Measurements from ENCODE around the gene C9orf40. TPM values are rescaled to one million over a fixed set of nuclear protein-coding genes. Genes with fewer than 3 reads are reported as not detected.

The C9orf40 gene
- total and polyA plus RNA-seq, 2 of the 4 experiments (the other 2 are of a cell fraction): 0.36 to 1.9 TPM

GRCh38 chr9:74907085-74907484, 45.6 kb downstream of the C9orf40 start:
- Histone ChIP-seq H3K79me1 (ENCODE audit: low read depth in 1 of 2, low read length in 2 of 2) (no peaks in the 10 kb centered on the region), H2BK15ac (ENCODE audit: low read depth, low read length) (no peak overlapping the region), H4K91ac (ENCODE audit: insufficient read depth, low read depth, low read length) (no peak overlapping the region), H3K36me3 (ENCODE audit: control insufficient read depth, insufficient read depth, low read length) (no peaks in the 10 kb centered on the region), H4K8ac (ENCODE audit: low read depth in 2 of 2, low read length in 2 of 2) (no peak overlapping the region), H3K14ac (replicated peaks; ENCODE audit: low read depth, low read length) (no peak overlapping the region), H3K9ac (ENCODE audit: low read depth, low read length) (no peak overlapping the region), H2BK20ac (ENCODE audit: low read depth, low read length) (no peak overlapping the region), H3K56ac (ENCODE audit: extremely low read depth, insufficient read depth, low read length) (no peak overlapping the region), H2BK5ac (ENCODE audit: low read depth, low read length, poor library complexity, severe bottlenecking) (no peak overlapping the region), H3K9me1 (ENCODE audit: insufficient read depth, low read length) (no peaks in the 10 kb centered on the region), H3K18ac (ENCODE audit: low read depth, low read length) (no peak overlapping the region), H3K4me3 (ENCODE audit: insufficient read depth, low read depth, low read length) (no peak overlapping the region), H3K23ac (ENCODE audit: low read depth, low read length) (no peak overlapping the region), H3K27me3 (ENCODE audit: control insufficient read depth, insufficient read depth, low read length) (no peaks in the 10 kb centered on the region), H3K4me2 (ENCODE audit: low read depth, low read length) (no peak overlapping the region), H3K27ac (ENCODE audit: insufficient read depth, low read length) (no peak overlapping the region), H2AFZ (replicated peaks; ENCODE audit: low read length, poor library complexity) (no peak overlapping the region), H4K5ac (ENCODE audit: low read depth, low read length) (no peak overlapping the region), H3K4ac (ENCODE audit: low read depth, low read length) (no peak overlapping the region), H2AK9ac (replicated peaks; ENCODE audit: low read depth, low read length, poor library complexity) (no peak overlapping the region), H4K20me1 (ENCODE audit: insufficient read depth, low read length) (no peaks in the 10 kb centered on the region), H2AK5ac (ENCODE audit: low read depth, low read length) (no peak overlapping the region), H2BK120ac (ENCODE audit: low read depth, low read length) (no peak overlapping the region), H3K9me3 (ENCODE audit: control insufficient read depth, insufficient read depth, low read length) (no peaks in the 10 kb centered on the region), H3K4me1 (ENCODE audit: control insufficient read depth, insufficient read depth, low read length) (no peaks in the 10 kb centered on the region)
- dilution Hi-C loops (cut with HindIII; ENCODE audit: low sequenced_read_pairs, unreplicated experiment) (no loop called here), intact Hi-C loops (cut with micrococcal nuclease) (no loop called here), in situ Hi-C loops (cut with MboI; ENCODE audit: low sequenced_read_pairs) (no loop called here)
- ChIA-PET POLR2A (ENCODE audit: unreplicated experiment) (no interaction called here), CTCF (no interaction called here)
- no peak for DNase-seq
- no TSS peak for BruUV-seq (replicated peaks)
- WGBS, 2 experiments (ENCODE audit: extremely low coverage in 2 of 2, insufficient read length in 1 of 2): no CpG with 5 or more reads among the region's 3 CpGs
- TF ChIP-seq CHD1 (IDR thresholded peaks at IDR 0.05; ENCODE audit: low read depth, low read length) (no peak), CTCF (conservative IDR thresholded peaks at IDR 0.05; ENCODE audit: low read depth, low read length) (no peak), ELK1 (IDR thresholded peaks at IDR 0.05; ENCODE audit: borderline replicate concordance, low read depth, low read length) (no peak), FOS (IDR thresholded peaks at IDR 0.05; ENCODE audit: low read depth, low read length) (no peak), SMC3 (IDR thresholded peaks at IDR 0.05; ENCODE audit: low read depth, low read length) (no peak), POLR2A (IDR thresholded peaks at IDR 0.05; ENCODE audit: low read depth, low read length) (no peak), MAFK (IDR thresholded peaks at IDR 0.05; ENCODE audit: low read depth, low read length) (no peak), CEBPB (IDR thresholded peaks at IDR 0.05; ENCODE audit: low read depth, low read length) (no peak), MXI1 (IDR thresholded peaks at IDR 0.05; ENCODE audit: borderline replicate concordance, low read depth, low read length) (no peak), RCOR1 (IDR thresholded peaks at IDR 0.05; ENCODE audit: insufficient replicate concordance, low read length) (no peak)
- ATAC-seq (ENCODE audit: low read depth): no peak
